Aorta (tissue), 5 donors: ENCODE measurements around the gene ZC2HC1B. TPM values are rescaled to one million over a fixed set of nuclear protein-coding genes. Genes with fewer than 3 reads are reported as not detected.

ENCODE experiments used
- ATAC-seq: fragments of 200-7000 bp; cut with Tn5 transposase; one replicate; pipeline ENCODE4 v1.9.1; 2022; ENCODE audit warnings: moderate library complexity; ENCODE audit not compliant: low FRiP score
- DNase-seq, 2 donors: peaks; one replicate each; pipeline ENCODE4 v3.0.0-alpha.2; 2020
- H3K27ac ChIP-seq, 2 donors: one replicate each; pipeline ENCODE4 v1.5.1; 2013; ENCODE audit warnings: low read length in 2 of 2, mild to moderate bottlenecking in 2 of 2, moderate library complexity in 2 of 2, control low read depth in 1 of 2, inconsistent platforms in 1 of 2, low read depth in 1 of 2
- H3K27me3 ChIP-seq, 2 donors: one replicate each; pipeline ENCODE4 v1.6.1; 2013; ENCODE audit warnings: control low read depth in 1 of 2, low read length in 1 of 2, mild to moderate bottlenecking in 1 of 2, moderate library complexity in 1 of 2; ENCODE audit not compliant: insufficient read depth in 2 of 2, control insufficient read depth in 1 of 2
- H3K36me3 ChIP-seq, 2 donors: one replicate each; pipeline ENCODE4 v1.6.1; 2013; ENCODE audit warnings: control low read depth in 1 of 2, low read length in 1 of 2, mild to moderate bottlenecking in 1 of 2; ENCODE audit not compliant: insufficient read depth in 2 of 2, control insufficient read depth in 1 of 2
- H3K4me1 ChIP-seq, 2 donors: one replicate each; pipeline ENCODE4 v1.6.1; 2013; ENCODE audit warnings: low read length in 2 of 2, control low read depth in 1 of 2, mild to moderate bottlenecking in 1 of 2, moderate library complexity in 1 of 2; ENCODE audit not compliant: insufficient read depth in 2 of 2, control insufficient read depth in 1 of 2
- H3K4me3 ChIP-seq, 2 donors: one replicate each; pipeline ENCODE4 v1.5.1; 2013; ENCODE audit warnings: low read length in 2 of 2, control low read depth in 1 of 2, mild to moderate bottlenecking in 1 of 2
- H3K9me3 ChIP-seq: one replicate; pipeline ENCODE4 v1.6.1; 2013; ENCODE audit warnings: mild to moderate bottlenecking, low read length; ENCODE audit not compliant: control insufficient read depth
- WGBS, 2 donors: extraction: QIAGEN DNeasy Blood & Tissue Kit; methylation state at CpG; one replicate each; pipeline ENCODE4 v1.1.7; 2013; 5-methylcytosine and 5-hydroxymethylcytosine counted together
- intact Hi-C, 2 donors: fragments of 100-400 bp; cut with DNase I; formaldehyde crosslinking; loops; one replicate each; pipeline versions ENCODE4 v1.14.2 to v1.15.0; 2022
- long read RNA-seq, 2 donors: library from polyadenylated mRNA; unstranded; transcript quantifications; one replicate each; pipeline ENCODE4 v2.0.0, GENCODE V29; 2020 to 2021
- polyA plus RNA-seq, 2 donors: library from polyadenylated mRNA; stranded (reverse); fragments of 200-250 nt; gene quantifications; one replicate each; pipeline ENCODE4 v1.2.3, GENCODE V29; 2013
- total RNA-seq, 2 donors: library from RNA; stranded (reverse); fragmentation: NEBNext Ultra II Directional; extraction: Animal tissue kit (Norgen Biotek cat#: 25700); gene quantifications; one replicate each; pipeline ENCODE4 v1.2.1, GENCODE V29; 2021
- donor health status: healthy with polysubstance abuse.
- donor health status: Bipolar disorder and iron deficiency.
- donor health status: DM: no; HTN: no; CAD: no.
- donor health status: DM: no; HTN: no; CAD: no.
- donor health status: DM: yes; HTN: yes; CAD: no.

ZC2HC1B gene
- not detected for total RNA-seq
- polyA plus RNA-seq: not detected
- long read RNA-seq, donor 1: 0 reads
- long read RNA-seq, donor 2: 0 reads

DNA sequence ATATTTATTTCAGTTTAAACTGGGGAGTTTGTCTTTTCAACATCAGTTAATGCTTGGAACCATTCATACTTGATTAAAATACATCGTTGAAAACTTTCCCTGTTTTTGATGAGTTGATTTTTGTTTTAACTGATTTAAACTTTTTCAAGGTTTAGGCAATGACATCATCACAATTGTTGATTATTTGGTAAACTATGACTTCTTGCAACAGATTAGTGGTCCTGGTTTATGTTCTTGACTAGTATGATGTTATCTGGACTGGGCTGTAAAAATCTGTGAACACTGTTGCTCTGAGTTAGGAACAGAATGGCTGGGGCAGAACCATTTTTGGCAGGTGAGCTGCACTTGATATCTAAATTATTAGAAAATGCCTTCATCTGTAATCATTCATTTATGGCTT lies at the start of gene ZC2HC1B:
Gene ZC2HC1B (plus strand): TSS at position 241 of the 400 bp plus-strand sequence. CDS start 66 bp downstream, at position 307.
- H3K27ac ChIP-seq: no peak within 1 kb of the TSS

DNA sequence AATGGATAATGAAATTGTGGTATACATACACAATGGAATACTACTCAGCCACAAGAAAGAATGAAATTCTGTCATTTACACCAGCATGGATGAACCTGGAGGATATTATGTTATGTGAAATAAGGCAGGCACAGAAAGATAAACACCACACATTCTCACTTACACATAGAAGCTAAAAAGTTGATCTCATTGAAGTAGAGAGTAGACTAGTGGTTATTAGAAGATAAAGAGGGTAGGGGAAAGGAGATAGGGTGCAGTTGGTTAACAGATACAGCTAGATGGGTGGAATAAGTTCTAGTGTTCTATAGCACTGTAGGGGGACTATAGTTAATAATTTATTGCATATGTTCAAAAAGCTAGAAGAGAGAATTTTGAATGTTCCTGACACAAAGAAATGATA lies 46.7 kb upstream of the ZC2HC1B start:
- Histone ChIP-seq H3K27ac (no peak overlapping the region), H3K4me3 (no peak overlapping the region), H3K36me3 (peaks cover 0 to 1% of the 10 kb centered on the region in 2 donors), H3K9me3 (no peaks in the 10 kb centered on the region), H3K4me1 (peaks cover 0 to 2% of the 10 kb centered on the region in 2 donors), H3K27me3 (no peaks in the 10 kb centered on the region)
- no peak for ATAC-seq
- DNase-seq: no peak
- intact Hi-C loops: no loop called here

More for the DNA sequence above, at the start of gene ZC2HC1B:
- no peaks in the 10 kb centered on the region for H3K9me3 ChIP-seq
- 94 to 96% methylated on average over 1 of the region's 1 CpG for WGBS, 2 donors
- H3K27me3 ChIP-seq: no peaks in the 10 kb centered on the region
- intact Hi-C loops: no loop called here
- DNase-seq: no peak
- H3K36me3 ChIP-seq: peaks cover 5 to 8% of the 10 kb centered on the region in 2 donors
- ATAC-seq: no peak
- no peak within 1 kb of the TSS for H3K4me3 ChIP-seq
- no peaks in the 10 kb centered on the region for H3K4me1 ChIP-seq

GRCh38 chr6:143821359-143821758 lies 42.9 kb upstream of the ZC2HC1B start:
- peaks cover 2 to 8% of the 10 kb centered on the region in 2 donors for H3K4me1 ChIP-seq
- no peak for DNase-seq
- H3K9me3 ChIP-seq: no peaks in the 10 kb centered on the region
- no peak overlapping the region for H3K4me3 ChIP-seq
- intact Hi-C loops: no loop called here
- no peaks in the 10 kb centered on the region for H3K27me3 ChIP-seq
- H3K27ac ChIP-seq: no peak overlapping the region
- no peak for ATAC-seq
- 93 to 96% methylated on average over 6 of the region's 6 CpGs for WGBS, 2 donors
- peaks cover 0 to 1% of the 10 kb centered on the region in 2 donors for H3K36me3 ChIP-seq

DNA sequence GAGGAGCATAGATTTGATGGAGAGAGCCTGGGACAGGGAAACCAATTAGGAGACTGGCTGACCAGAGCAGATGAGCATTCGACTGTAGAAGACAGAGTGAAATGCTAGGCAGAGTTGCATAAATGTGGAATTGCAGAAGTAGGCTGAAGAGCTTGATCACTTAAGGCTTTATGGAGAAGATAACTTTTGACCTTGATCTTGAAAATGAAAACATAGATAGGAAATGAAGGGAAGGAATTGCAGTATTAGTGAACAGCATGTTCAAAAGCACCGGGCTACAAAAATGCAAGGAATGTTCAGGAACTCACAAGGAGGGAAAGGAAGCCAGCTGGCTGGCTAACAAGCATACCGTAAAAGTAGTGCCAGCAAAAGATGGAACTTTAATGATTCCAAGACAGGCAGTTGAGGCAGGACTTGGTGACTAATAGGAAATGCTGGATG lies 41.7 kb upstream of the ZC2HC1B start:
- peaks cover 0 to 1% of the 10 kb centered on the region in 2 donors for H3K36me3 ChIP-seq
- WGBS, 2 donors: 25 to 29% methylated on average over 3 of the region's 3 CpGs
- H3K4me3 ChIP-seq: no peak overlapping the region
- H3K9me3 ChIP-seq: no peaks in the 10 kb centered on the region
- peak overlapping the region in 1 of 2 donors; percentile 63 for H3K27ac ChIP-seq
- H3K27me3 ChIP-seq: no peaks in the 10 kb centered on the region
- DNase-seq: no peak
- ATAC-seq: no peak
- H3K4me1 ChIP-seq: peaks cover 2 to 8% of the 10 kb centered on the region in 2 donors
- intact Hi-C loops: no loop called here

DNA sequence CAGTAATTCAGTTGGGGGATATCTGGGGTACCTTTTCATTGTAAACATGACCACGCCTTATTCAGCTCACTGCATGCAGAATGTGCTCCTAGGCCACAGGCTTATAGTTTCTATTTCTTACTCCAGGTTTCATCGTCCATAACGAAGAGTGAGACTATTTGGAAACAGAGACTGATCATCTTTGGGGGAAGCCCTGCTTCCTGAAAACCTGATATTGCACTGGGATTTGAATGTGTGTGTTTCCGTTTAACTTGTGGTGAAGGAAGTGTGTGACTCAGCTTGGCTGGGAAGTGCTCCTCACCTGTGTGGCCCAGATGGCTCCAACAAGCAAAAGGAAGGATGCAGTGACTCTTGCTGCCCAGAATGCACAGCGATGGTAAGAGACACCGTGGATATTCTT lies 40.7 kb upstream of the ZC2HC1B start:
- intact Hi-C loops: no loop called here

DNA sequence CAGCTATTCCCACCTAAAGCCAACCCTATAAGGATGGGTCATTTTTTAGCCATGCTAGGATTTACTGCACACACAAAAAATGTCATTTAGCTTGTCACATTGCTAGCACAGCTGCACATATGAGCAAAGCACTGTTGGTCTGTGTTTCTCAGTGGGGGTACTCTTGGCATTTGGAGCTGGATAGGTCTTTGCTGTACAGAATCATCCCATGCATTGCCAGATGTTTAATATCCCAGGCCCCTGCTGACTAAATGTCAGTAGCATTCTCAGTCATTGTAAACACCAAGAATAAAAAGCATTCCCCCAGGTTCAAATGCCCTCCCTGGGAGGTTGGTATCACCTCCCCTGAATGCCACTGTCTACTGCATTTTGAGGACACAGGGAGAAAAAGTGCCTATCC lies 35.7 kb upstream of the ZC2HC1B start:
- ATAC-seq (no peak), DNase-seq (no peak)
- intact Hi-C loops: no loop called here
- peaks cover 2 to 8% of the 10 kb centered on the region in 2 donors for H3K4me1 ChIP-seq
- no peaks in the 10 kb centered on the region for H3K36me3 ChIP-seq
- H3K4me3 ChIP-seq: no peak overlapping the region
- H3K27me3 ChIP-seq: no peaks in the 10 kb centered on the region
- H3K9me3 ChIP-seq: no peaks in the 10 kb centered on the region
- H3K27ac ChIP-seq: no peak overlapping the region

More for the DNA sequence above, 40.7 kb upstream of the ZC2HC1B start:
- Histone ChIP-seq H3K27me3 (no peaks in the 10 kb centered on the region), H3K36me3 (peaks cover 0 to under 1% of the 10 kb centered on the region in 2 donors), H3K9me3 (no peaks in the 10 kb centered on the region), H3K4me3 (no peak overlapping the region), H3K27ac (peak overlapping the region in 1 of 2 donors; percentile 71), H3K4me1 (peaks cover 2 to 8% of the 10 kb centered on the region in 2 donors)
- ATAC-seq (no peak), DNase-seq (no peak)
- WGBS, 2 donors: 91 to 95% methylated on average over 6 of the region's 6 CpGs

- 91 to 94% methylated on average over 2 of the region's 2 CpGs for WGBS, 2 donors
- DNase-seq (no peak), ATAC-seq (no peak)
- H3K36me3 ChIP-seq: no peaks in the 10 kb centered on the region
- intact Hi-C loops: no loop called here
- peaks cover 2 to 5% of the 10 kb centered on the region in 2 donors for H3K4me1 ChIP-seq
- no peaks in the 10 kb centered on the region for H3K9me3 ChIP-seq
- no peak overlapping the region for H3K27ac ChIP-seq
- no peaks in the 10 kb centered on the region for H3K27me3 ChIP-seq
- H3K4me3 ChIP-seq: no peak overlapping the region
Observed at GRCh38 chr6:143836150-143836549, 28.1 kb upstream of the ZC2HC1B start.

GRCh38 chr6:143838395-143838794 lies 25.9 kb upstream of the ZC2HC1B start:
- no peak overlapping the region for H3K4me3 ChIP-seq
- peaks cover 0 to 5% of the 10 kb centered on the region in 2 donors for H3K4me1 ChIP-seq
- H3K36me3 ChIP-seq: no peaks in the 10 kb centered on the region
- ATAC-seq: no peak
- H3K9me3 ChIP-seq: no peaks in the 10 kb centered on the region
- intact Hi-C loops: no loop called here
- 92 to 93% methylated on average over 5 of the region's 5 CpGs for WGBS, 2 donors
- DNase-seq: no peak
- no peaks in the 10 kb centered on the region for H3K27me3 ChIP-seq
- no peak overlapping the region for H3K27ac ChIP-seq

- no peaks in the 10 kb centered on the region for H3K27me3 ChIP-seq
- no peaks in the 10 kb centered on the region for H3K9me3 ChIP-seq
- peak overlapping the region in 1 of 2 donors; percentile 12 for H3K27ac ChIP-seq
- intact Hi-C loops: no loop called here
- DNase-seq (no peak), ATAC-seq (no peak)
- H3K4me3 ChIP-seq: no peak overlapping the region
- no peaks in the 10 kb centered on the region for H3K36me3 ChIP-seq
- H3K4me1 ChIP-seq: peaks cover 0 to 8% of the 10 kb centered on the region in 2 donors
- 37 to 38% methylated on average over 4 of the region's 4 CpGs for WGBS, 2 donors
Observed at GRCh38 chr6:143839196-143839595, 25.1 kb upstream of the ZC2HC1B start.
